Measurements from ENCODE around the gene ICA1.
"Not testable (repeated sequence)": the region's sequence is repeated elsewhere in the genome, so short reads cannot be mapped to it uniquely, and the experiment has no call there.

ICA1 gene

GRCh38 chr7:8130663-8131062 lies 131.3 kb downstream of the ICA1 start:
- DNase-seq (no peak), ATAC-seq (no peak)

DNA sequence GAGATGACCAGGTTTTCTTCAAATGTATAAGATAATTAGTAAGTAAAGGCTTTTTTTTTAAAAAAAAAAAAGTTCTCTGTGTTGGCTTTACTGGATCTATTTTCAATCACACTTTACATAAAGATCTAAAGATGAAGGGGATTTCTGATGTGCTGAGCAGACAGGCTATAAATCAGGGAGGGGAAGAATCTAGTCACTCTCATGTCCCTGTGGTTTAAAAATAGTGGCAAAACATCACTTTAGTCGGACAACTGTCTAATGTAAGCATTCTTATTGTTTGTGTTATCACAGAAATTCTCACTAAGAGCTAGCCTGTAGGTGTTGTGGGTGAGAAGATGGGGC lies 132.7 kb downstream of the ICA1 start:
- ATAC-seq (no peak), DNase-seq (no peak)

GRCh38 chr7:8128449-8129317 lies 133.3 kb downstream of the ICA1 start:
- ATAC-seq = no peak

GRCh38 chr7:8126601-8127167 lies 135.3 kb downstream of the ICA1 start:
- ATAC-seq (no peak), DNase-seq (no peak)

More at GRCh38 chr7:8128449-8129317, 133.3 kb downstream of the ICA1 start:
- no peak for DNase-seq

GRCh38 chr7:8125680-8126444 lies 136.1 kb downstream of the ICA1 start:
- ATAC-seq (peak; percentile 94), DNase-seq (peak; percentile 80)

- ATAC-seq = no peak
- DNase-seq = no peak
Measured at GRCh38 chr7:8121243-8121642, 140.7 kb downstream of the ICA1 start.

- DNase-seq = no peak
- no peak for ATAC-seq
Measured at GRCh38 chr7:8120390-8121058, 141.4 kb downstream of the ICA1 start.

- ATAC-seq = no peak
Measured at GRCh38 chr7:8119262-8119661, 142.7 kb downstream of the ICA1 start.

GRCh38 chr7:8117195-8117594 lies 144.8 kb downstream of the ICA1 start:
- DNase-seq = no peak
- peak; percentile 55 for ATAC-seq

More at GRCh38 chr7:8119262-8119661, 142.7 kb downstream of the ICA1 start:
- no peak for DNase-seq

- DNase-seq (no peak), ATAC-seq (peak; percentile 86)
Measured at GRCh38 chr7:8115547-8116402, 146.2 kb downstream of the ICA1 start.

GRCh38 chr7:8114175-8114574 lies 147.8 kb downstream of the ICA1 start:
- ATAC-seq (no peak), DNase-seq (no peak)

DNA sequence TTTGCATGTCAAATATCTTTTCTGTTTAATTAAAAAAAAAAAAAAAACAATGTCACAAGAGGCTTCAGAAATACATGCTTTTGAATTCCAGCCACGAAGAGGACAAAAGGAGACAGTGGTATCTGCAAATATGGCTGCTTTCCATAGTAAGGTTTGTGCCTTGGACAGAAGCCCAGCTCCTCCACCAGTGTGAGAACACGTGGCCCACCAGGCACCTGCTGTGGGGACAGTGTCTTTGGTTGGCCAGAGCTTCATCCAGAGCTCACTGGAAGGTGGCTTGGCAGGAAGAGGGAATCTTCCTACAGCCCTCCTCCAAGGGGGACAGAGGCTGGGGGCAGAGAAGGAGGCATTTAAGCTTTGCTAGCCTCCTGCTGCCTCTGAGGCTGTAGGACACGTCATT lies 148.8 kb downstream of the ICA1 start:
- no peak for DNase-seq
- ATAC-seq = no peak

- no peak for ATAC-seq
- DNase-seq = no peak
Measured at GRCh38 chr7:8112685-8113084, 149.3 kb downstream of the ICA1 start.

- ATAC-seq = no peak
- DNase-seq = no peak
Measured at GRCh38 chr7:8111282-8111960, 150.5 kb downstream of the ICA1 start.

DNA sequence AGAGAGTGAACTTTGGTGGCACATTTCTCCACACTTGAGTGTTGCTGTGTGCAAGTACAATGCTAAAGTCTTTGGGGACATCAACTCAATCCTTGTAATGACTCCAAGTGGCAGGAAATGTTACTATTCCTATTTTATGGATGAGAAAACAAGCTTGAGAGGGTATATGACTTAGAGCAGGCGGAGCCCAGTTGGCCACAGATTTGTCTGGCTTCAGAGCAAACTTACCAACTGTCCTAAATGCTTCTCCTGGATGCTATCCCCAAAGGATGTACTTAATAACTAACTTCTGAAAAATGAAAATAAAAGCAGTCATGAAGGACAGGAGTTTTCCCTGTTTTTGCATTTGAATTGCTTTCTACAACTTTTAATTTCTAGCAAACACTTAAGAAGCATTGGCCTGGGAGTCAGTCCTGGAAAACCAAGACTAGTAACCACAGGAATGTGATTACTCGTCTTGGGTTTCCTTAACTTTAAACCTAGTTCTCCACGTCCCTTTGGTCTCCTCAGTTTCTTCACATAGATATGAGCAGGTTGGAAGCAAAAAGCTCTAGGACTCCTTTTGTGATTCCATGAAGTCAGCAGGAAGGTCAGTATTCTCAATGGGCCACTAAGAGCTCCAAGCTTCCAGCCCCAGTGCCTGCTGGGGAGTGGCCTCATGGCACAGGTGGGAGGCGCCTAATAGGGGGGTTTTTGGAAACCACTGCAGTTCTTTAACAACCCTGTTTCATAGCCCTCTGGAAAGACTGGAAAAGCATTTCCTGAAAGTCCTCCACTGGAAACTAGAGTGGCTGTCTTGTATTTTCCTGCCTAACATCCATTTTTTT lies 152.6 kb downstream of the ICA1 start:
- DNase-seq = no peak

DNA sequence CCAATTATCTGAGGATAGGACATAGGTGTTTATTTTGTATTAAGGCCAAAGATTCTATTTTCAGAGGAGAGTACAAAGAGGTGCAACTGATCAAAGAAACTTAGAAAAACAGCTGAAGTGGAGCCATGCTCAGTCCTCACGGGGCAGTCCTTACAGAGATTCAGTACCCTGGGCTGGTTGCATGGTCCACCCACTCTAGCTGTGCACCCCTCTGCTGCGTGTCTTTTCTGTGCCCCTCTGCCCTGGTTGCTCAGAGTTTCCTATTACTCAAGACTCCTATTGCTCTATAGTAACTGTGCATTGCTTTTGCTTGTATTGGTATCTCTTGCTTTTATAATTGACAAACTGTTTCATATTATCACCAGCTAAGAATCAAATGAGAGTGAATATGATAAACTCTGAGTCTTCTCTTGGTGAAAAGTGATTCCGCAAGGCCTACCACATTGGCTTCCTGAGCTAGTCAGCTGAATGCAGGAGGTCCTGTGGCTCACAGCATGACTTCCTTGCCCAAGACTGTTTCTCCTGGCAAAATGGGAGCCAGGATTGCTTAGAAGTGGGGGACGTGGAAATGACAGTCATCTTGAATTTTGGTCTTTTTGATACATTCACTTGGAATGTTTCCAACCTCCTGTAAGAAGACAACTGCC lies 156.4 kb downstream of the ICA1 start:
- no peak for DNase-seq
- peak; percentile 84 for ATAC-seq

More for the DNA sequence above, 152.6 kb downstream of the ICA1 start:
- ATAC-seq = no peak

GRCh38 chr7:8103282-8103681 lies 158.7 kb downstream of the ICA1 start:
- no peak for DNase-seq
- no peak for ATAC-seq

- not testable (repeated sequence) for ATAC-seq, DNase-seq
Measured at GRCh38 chr7:8101292-8101691, 160.7 kb downstream of the ICA1 start.

Data from stimulated activated naive CD8-positive, alpha-beta T cell treated with anti-CD3 and anti-CD28 coated beads, Interleukin-15, Interleukin-2, amounts not matched to agents 100 U/mL and 50 U/mL, for 24 hours (primary cell).